HL-60 (cell line): ENCODE results near the gene PHF5A.

Source experiments
- DNase-seq, 2 experiments: peaks; one replicate each; pipeline ENCODE4 v3.0.0-alpha.2; 2010 to 2020; ENCODE audit warnings: low read depth in 1 of 2, low spot score in 1 of 2
- H3K27ac ChIP-seq: fragments of 250-450 bp; sonication (Bioruptor Pico); replicated peaks from 2 replicates; pipeline ENCODE4 v1.5.1; 2020; ENCODE audit warnings: mild to moderate bottlenecking, moderate library complexity
- H3K27me3 ChIP-seq: fragments of 250-450 bp; sonication (Bioruptor Pico); 2 replicates; pipeline ENCODE4 v1.5.1; 2021; ENCODE audit warnings: mild to moderate bottlenecking, moderate library complexity; ENCODE audit not compliant: insufficient read depth, poor library complexity, severe bottlenecking
- H3K4me3 ChIP-seq: replicated peaks from 2 replicates; pipeline ENCODE4 v1.5.1; 2011; ENCODE audit warnings: mild to moderate bottlenecking, control low read depth, low read length; ENCODE audit not compliant: insufficient read depth
- CTCF ChIP-seq: IDR thresholded peaks from one replicate; pipeline ENCODE4 v1.5.1; 2011; ENCODE audit warnings: low read length, control low read depth, inconsistent platforms; ENCODE audit not compliant: insufficient read depth
- GABPA ChIP-seq: IDR thresholded peaks from 2 replicates; pipeline ENCODE4 v1.6.1; 2012; ENCODE audit warnings: low read depth
- POLR2AphosphoS5 ChIP-seq: IDR thresholded peaks from 2 replicates; pipeline ENCODE4 v1.6.1; 2012; ENCODE audit warnings: low read depth
- REST ChIP-seq: IDR thresholded peaks from 2 replicates; pipeline ENCODE4 v1.6.1; 2012; ENCODE audit warnings: low read depth; ENCODE audit not compliant: insufficient replicate concordance
- SPI1 ChIP-seq: IDR thresholded peaks from 2 replicates; pipeline ENCODE4 v1.6.1; 2012; ENCODE audit warnings: low read depth, mild to moderate bottlenecking, borderline replicate concordance

The PHF5A gene

GRCh38 chr22:41488076-41488475 lies 19.6 kb upstream of the PHF5A start:
- TF ChIP-seq CTCF (no peak), SPI1 (no peak), GABPA (no peak), REST (no peak), POLR2AphosphoS5 (no peak)
- Histone ChIP-seq H3K4me3 (no peak overlapping the region), H3K27me3 (no peaks in the 10 kb centered on the region), H3K27ac (no peak overlapping the region)
- DNase-seq: no peak

- H3K27ac ChIP-seq: no peak overlapping the region
- no peaks in the 10 kb centered on the region for H3K27me3 ChIP-seq
- TF ChIP-seq GABPA (no peak), REST (no peak), CTCF (no peak), SPI1 (no peak), POLR2AphosphoS5 (no peak)
- no peak overlapping the region for H3K4me3 ChIP-seq
- no peak for DNase-seq
These were observed 18.8 kb upstream of the PHF5A start for GRCh38 chr22:41487037-41487935.

GRCh38 chr22:41485033-41485432 lies 16.5 kb upstream of the PHF5A start:
- DNase-seq: no peak
- Histone ChIP-seq H3K4me3 (no peak overlapping the region), H3K27ac (no peak overlapping the region), H3K27me3 (no peaks in the 10 kb centered on the region)
- no peak for TF ChIP-seq POLR2AphosphoS5
- TF ChIP-seq SPI1: no peak
- no peak for TF ChIP-seq GABPA
- TF ChIP-seq CTCF: no peak
- no peak for TF ChIP-seq REST
